HG03108 (cell line): Measurements from ENCODE around the gene NR1D1.

Experiments
- ATAC-seq: cut with Tn5 transposase; IDR thresholded peaks from one replicate; pipeline ENCODE4 v1.9.1; 2021; ENCODE audit warnings: moderate library complexity; ENCODE audit not compliant: unreplicated experiment

NR1D1 gene

DNA sequence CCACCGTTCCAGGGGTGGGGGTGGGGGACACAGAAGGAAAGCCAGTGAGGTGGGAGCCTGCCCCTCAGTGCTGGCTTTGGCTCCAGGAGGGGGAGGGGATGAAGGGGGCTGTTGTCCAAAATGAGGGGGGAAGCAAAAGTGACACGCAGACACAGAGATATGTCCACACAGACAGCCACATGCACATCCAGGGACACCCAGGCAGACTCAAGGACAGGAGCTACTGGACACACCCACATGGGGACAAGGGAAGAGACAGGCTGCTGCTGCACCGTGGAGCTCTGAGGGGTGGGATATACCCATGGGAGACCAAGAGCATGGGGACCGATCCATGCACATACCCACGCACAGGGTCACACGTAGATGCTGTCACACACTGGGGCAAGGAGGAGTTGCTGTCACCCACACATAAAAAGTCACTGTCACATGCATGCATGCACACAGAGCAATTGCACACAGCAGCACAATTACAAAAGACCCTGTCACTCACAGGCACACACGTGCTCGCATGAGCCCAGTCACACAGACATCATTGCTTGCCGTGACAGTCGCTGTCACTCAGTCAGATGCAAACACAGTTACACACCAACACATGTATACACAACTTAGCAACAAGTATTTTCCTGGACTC, 36.4 kb downstream of the NR1D1 start:
- ATAC-seq = no peak

GRCh38 chr17:40063187-40063771, 37.1 kb downstream of the NR1D1 start:
- ATAC-seq = peak; percentile 22

GRCh38 chr17:40062329-40063186, 37.8 kb downstream of the NR1D1 start, which contains the start of gene THRA:
THRA (plus strand) TSS chr17:40062965; CDS start chr17:40074489, 11,524 bp downstream.
- peak; percentile 39 for ATAC-seq

GRCh38 chr17:40061609-40062038, 38.8 kb downstream of the NR1D1 start:
- ATAC-seq = no peak

DNA sequence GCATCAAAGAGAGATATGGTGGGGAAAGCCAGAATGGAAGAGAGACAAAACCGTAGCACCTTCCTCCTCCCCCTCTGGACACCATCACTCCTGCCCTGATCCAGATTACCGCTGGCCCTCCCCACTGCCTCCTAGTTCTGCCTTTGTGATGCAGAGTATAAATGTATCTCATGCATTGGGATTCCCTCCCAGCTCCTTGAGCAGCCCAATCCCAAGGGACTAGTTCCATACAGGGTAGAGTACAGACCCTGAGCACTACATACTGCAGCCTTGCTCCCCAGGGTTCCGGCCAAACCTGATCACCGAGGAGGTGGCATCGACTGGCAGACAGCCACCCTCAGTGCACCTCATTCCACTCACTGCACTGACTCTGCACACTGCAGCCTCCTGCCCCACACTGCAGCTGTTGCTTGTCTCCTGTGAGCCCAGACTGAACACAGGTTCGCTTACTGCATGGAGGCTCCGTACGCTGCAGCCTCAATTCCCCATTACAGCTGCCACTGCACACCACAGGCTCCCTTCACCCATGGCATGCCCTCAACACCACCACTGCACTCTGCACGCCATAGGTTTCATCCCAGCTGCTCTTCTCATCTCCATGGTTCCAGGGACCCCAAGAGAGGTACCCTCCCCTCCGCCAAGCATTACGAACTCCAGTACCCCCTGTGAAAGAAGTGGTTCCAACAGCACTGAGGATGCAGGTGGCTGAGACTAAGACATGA, 39.3 kb downstream of the NR1D1 start:
- ATAC-seq = no peak

GRCh38 chr17:40059729-40060475, 40.5 kb downstream of the NR1D1 start:
- no peak for ATAC-seq

GRCh38 chr17:40058865-40059264, 41.5 kb downstream of the NR1D1 start:
- ATAC-seq = no peak

DNA sequence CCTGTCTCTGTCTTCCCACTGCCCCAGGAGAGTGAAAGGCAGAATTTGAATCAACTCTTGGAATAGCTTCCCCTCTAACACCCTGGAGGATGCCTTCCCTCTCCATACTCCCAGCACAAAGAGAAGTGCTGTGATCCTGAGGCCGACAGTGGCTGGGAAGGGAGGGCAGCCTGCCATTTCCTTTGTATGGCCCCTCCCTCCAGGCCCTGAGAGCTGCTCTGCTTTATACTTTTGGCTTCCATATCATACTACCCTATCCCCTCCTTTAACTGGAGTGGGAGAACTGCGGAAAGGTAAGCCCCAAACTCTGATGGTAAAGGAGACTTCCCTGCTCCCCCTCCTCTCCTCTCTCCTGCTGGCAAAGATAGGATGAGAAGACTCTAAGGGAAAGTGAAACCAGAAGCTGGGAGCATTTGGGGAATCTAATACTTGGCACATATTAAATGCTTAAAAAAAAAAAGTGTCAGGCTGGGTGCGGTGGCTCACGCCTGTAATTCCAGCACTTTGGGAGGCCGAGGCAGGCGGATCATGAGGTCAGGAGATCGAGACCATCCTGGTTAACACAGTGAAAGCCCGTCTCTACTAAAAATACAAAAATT, 42.1 kb downstream of the NR1D1 start:
- ATAC-seq = no peak

GRCh38 chr17:40056379-40057015, 43.9 kb downstream of the NR1D1 start:
- ATAC-seq = no peak
